Tibial nerve (tissue), 4 donors: ENCODE results near the gene SLIT3. TPM values are rescaled to one million over a fixed set of nuclear protein-coding genes. Genes with fewer than 3 reads are reported as not detected.

Source experiments
- DNase-seq, 2 donors: peaks; one replicate each; pipeline ENCODE4 v3.0.0-alpha.2; 2019; ENCODE audit warnings: low spot score in 2 of 2
- H3K27ac ChIP-seq, 4 donors: fragments of 200-600 bp; sonication (generic) in 3 of 4; one replicate each; pipeline ENCODE4 v1.5.1; 2017 to 2019; ENCODE audit warnings: mild to moderate bottlenecking in 1 of 4
- H3K27me3 ChIP-seq, 2 donors: fragments of 200-600 bp; sonication (generic) in 1 of 2; one replicate each; pipeline versions ENCODE4 v1.5.1 to v1.6.0; 2017 to 2019
- H3K36me3 ChIP-seq, 3 donors: fragments of 200-600 bp; sonication (generic); one replicate each; pipeline ENCODE4 v1.5.1; 2018 to 2019
- H3K4me1 ChIP-seq, 4 donors: fragments of 200-600 bp; sonication (generic) in 3 of 4; one replicate each; pipeline ENCODE4 v1.5.1; 2017 to 2019
- H3K4me3 ChIP-seq, 4 donors: fragments of 200-600 bp; sonication (generic) in 3 of 4; one replicate each; pipeline ENCODE4 v1.5.1; 2017 to 2019; ENCODE audit warnings: mild to moderate bottlenecking in 1 of 4, moderate library complexity in 1 of 4
- H3K9me3 ChIP-seq, 4 donors: fragments of 200-600 bp; sonication (generic) in 3 of 4; one replicate each; pipeline ENCODE4 v1.5.1; 2017 to 2019
- EP300 ChIP-seq, 2 donors: sonication (generic); formaldehyde crosslinking; IDR thresholded peaks; one replicate each; pipeline ENCODE4 v1.6.1; 2017; ENCODE audit warnings: antibody characterized with exemption in 2 of 2, mild to moderate bottlenecking in 1 of 2
- POLR2A ChIP-seq, 2 donors: fragments of 450-650 bp; IDR thresholded peaks; one replicate each; pipeline ENCODE4 v1.6.1; 2017; ENCODE audit warnings: antibody characterized with exemption in 2 of 2, mild to moderate bottlenecking in 2 of 2, moderate library complexity in 2 of 2
- WGBS, 2 donors: methylation state at CpG; one replicate each; pipeline ENCODE4 v1.1.5; 2018; 5-methylcytosine and 5-hydroxymethylcytosine counted together
- total RNA-seq, 4 donors: library from RNA; depleted of rRNA; stranded (reverse); fragments of >200 nt; gene quantifications; one replicate each; pipeline ENCODE4 v1.1.0, GENCODE V29; 2016
- TF ChIP-seq, protein P1 (sequence below), 5 experiments: fragments of 200-600 bp in 3 of 5; fragments of 450-650 bp in 2 of 5; sonication (generic) in 3 of 5; IDR thresholded peaks; one replicate each; pipeline ENCODE4 v1.5.1; 2016 to 2019; ENCODE audit warnings: antibody characterized with exemption in 5 of 5, mild to moderate bottlenecking in 3 of 5, moderate library complexity in 2 of 5

The SLIT3 gene
- total RNA-seq, 4 donors from 2014 or later, result 16.6 to 39.0 (median 20.2) TPM

DNA sequence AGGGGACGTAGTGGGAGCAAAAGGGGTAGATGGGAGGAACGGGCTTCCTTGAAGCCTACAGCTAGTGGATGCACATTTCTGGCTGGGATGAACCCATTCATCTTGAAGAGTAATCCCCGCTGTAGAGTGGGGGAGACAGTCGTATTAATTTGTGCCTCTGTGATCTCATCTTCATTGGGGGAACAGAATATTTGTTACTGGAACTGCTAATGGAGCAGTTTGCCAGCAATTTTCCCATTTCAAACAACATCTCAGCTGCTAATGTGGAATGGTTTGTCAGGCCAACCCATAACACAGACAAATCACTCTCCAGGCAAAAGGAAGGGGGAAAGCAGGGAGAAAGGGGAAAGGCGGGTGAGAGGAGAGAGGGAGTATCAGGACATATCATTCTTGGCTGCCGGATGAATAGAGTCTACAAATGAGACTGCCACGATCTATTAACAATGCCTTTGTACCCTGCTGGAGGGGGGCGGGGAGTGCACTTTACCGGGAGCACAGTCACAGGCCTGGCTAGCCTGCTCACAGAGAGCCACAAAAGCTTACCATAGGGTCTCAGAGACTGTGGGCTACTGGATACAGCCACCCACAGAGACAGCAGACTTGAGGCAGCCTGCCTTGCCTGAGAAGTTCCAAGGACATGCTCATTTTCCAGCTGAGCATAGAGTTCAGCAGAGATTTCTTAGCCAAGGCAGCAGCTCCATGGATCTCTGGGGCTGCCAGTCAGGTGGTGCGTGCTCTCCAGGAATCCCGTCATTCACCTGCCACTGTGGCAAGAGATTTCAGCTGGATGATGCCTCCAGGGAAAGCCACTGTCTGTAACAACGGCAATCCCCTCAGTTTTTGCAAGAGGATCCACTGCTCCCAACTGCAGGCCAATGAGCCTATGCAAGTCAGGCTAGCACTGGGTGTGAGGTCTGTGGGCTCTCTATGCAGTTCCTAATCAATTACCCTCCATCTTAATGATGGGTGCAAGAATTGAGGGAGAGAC lies 504.1 kb downstream of the SLIT3 start:
- DNase-seq, result no peak
- H3K4me3 ChIP-seq, result no peak overlapping the region
- H3K9me3 ChIP-seq, result no peaks in the 10 kb centered on the region
- H3K36me3 ChIP-seq, result no peaks in the 10 kb centered on the region
- H3K27ac ChIP-seq, result no peak overlapping the region
- H3K4me1 ChIP-seq, result no peaks in the 10 kb centered on the region
- H3K27me3 ChIP-seq, result no peaks in the 10 kb centered on the region
- WGBS, 2 donors, result 56 to 60% methylated on average over 12 of the region's 12 CpGs
- TF ChIP-seq, protein P1, sequence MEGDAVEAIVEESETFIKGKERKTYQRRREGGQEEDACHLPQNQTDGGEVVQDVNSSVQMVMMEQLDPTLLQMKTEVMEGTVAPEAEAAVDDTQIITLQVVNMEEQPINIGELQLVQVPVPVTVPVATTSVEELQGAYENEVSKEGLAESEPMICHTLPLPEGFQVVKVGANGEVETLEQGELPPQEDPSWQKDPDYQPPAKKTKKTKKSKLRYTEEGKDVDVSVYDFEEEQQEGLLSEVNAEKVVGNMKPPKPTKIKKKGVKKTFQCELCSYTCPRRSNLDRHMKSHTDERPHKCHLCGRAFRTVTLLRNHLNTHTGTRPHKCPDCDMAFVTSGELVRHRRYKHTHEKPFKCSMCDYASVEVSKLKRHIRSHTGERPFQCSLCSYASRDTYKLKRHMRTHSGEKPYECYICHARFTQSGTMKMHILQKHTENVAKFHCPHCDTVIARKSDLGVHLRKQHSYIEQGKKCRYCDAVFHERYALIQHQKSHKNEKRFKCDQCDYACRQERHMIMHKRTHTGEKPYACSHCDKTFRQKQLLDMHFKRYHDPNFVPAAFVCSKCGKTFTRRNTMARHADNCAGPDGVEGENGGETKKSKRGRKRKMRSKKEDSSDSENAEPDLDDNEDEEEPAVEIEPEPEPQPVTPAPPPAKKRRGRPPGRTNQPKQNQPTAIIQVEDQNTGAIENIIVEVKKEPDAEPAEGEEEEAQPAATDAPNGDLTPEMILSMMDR (IDR thresholded peaks at IDR 0.05), result no peak
- no peak for TF ChIP-seq EP300 (IDR thresholded peaks at IDR 0.05)
- no peak for TF ChIP-seq POLR2A (IDR thresholded peaks at IDR 0.05)

DNA sequence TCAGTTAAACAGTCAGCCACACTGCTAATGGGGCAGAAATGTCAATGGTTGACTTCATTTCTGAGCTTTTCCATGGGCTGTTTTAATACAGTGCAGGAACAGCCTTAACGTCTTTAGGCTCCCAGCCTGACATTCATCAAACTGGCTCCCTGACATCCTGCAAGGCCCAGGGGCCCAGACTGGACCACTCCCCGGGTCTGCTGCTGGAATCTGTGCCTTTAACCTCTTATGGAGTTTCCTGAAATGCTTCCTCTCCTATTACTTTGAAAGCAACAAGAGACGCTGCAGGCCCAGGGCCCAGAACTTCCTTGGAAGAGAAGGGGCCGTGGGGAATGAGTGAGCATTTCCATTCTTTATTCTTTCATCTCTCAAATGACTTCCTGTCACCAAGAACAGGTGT lies 504.9 kb downstream of the SLIT3 start:
- Histone ChIP-seq H3K27me3 (no peaks in the 10 kb centered on the region), H3K4me3 (no peak overlapping the region), H3K9me3 (no peaks in the 10 kb centered on the region), H3K36me3 (no peaks in the 10 kb centered on the region), H3K4me1 (no peaks in the 10 kb centered on the region), H3K27ac (no peak overlapping the region)
- 63 to 65% methylated on average over 4 of the region's 4 CpGs for WGBS, 2 donors
- DNase-seq, result no peak
- TF ChIP-seq EP300 (IDR thresholded peaks at IDR 0.05), result no peak
- no peak for TF ChIP-seq POLR2A (IDR thresholded peaks at IDR 0.05)
- TF ChIP-seq, protein P1 (IDR thresholded peaks at IDR 0.05), result no peak

DNA sequence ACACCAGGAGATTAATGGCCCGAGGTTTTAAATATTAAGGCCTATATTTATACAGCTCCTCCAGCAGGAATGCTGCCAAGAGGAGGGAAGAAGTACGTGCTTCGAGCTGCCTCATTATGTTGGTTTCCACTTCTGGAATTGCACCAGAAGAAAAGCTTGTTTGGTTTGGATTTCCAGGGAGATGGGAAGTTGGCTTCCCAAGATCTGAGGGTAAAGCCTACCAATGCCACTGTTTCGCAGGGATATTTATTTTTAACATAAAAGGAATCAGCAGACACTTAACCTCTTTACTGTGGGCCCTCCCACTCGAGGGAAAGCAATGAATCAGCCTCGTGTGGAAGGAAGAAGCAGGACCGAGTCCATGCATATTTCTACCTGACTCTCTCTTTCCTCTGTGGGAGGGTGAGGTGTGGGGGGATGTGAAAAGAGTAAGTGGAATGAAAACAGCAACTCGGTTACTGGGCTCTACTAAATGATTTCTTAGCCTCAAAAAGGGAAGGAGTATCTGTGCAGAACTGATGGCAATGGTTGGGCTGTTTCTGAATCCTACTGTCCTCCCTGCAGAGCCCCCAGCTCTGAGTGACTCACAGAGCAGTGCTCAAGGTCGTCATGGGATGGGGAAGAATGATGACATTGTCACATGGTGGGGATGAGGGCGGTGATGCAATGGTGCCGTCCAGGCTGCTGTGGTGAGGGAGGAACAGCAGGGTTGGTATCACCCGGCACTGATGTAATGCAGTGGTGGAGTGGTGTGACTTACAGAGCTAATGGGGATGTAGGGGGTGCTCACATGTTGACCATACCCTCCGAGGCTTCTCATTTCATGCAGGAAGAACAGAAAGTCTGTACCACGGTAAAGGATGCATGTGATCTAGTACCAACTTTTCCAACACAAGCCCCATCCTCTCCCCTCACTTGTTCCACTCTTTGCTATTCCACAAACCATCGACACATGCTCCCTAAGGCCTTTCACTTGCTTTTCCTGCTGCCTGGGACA lies 506.8 kb downstream of the SLIT3 start:
- DNase-seq, result no peak
- H3K27me3 ChIP-seq, result no peaks in the 10 kb centered on the region
- no peak for TF ChIP-seq POLR2A (IDR thresholded peaks at IDR 0.05)
- TF ChIP-seq EP300 (IDR thresholded peaks at IDR 0.05), result peak in 1 of 2 donors; percentile 15
- no peaks in the 10 kb centered on the region for H3K36me3 ChIP-seq
- peak overlapping the region in 1 of 4 donors; percentile 80 for H3K27ac ChIP-seq
- WGBS, 2 donors, result 44 to 46% methylated on average over 15 of the region's 15 CpGs
- no peaks in the 10 kb centered on the region for H3K9me3 ChIP-seq
- no peaks in the 10 kb centered on the region for H3K4me1 ChIP-seq
- H3K4me3 ChIP-seq, result no peak overlapping the region

DNA sequence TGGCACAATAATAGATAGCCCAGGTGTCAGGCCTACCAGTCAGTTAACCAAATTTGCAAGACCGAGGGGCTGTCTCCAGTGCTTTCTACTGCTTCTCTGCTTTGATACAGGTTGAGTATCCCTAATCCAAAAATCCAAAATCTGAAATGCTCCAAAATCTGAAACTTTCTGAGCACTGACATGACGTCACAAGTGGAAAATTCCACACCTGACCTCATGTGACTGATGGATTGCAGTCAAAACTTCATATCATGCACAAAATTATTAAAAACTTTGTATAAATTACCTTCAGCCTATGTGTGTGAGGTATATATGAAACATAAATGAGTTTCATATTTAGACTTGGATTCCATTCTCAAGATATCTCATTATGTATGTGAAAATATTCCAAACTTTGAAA lies 508.3 kb downstream of the SLIT3 start:
- Histone ChIP-seq H3K36me3 (no peaks in the 10 kb centered on the region), H3K9me3 (no peaks in the 10 kb centered on the region), H3K27me3 (no peaks in the 10 kb centered on the region), H3K4me3 (no peak overlapping the region), H3K4me1 (no peaks in the 10 kb centered on the region), H3K27ac (no peak overlapping the region)
- WGBS, 2 donors, result 85 to 91% methylated on average over 2 of the region's 2 CpGs
- TF ChIP-seq EP300 (IDR thresholded peaks at IDR 0.05) (no peak), POLR2A (IDR thresholded peaks at IDR 0.05) (no peak)
- TF ChIP-seq, protein P1 (IDR thresholded peaks at IDR 0.05), result no peak
- no peak for DNase-seq

DNA sequence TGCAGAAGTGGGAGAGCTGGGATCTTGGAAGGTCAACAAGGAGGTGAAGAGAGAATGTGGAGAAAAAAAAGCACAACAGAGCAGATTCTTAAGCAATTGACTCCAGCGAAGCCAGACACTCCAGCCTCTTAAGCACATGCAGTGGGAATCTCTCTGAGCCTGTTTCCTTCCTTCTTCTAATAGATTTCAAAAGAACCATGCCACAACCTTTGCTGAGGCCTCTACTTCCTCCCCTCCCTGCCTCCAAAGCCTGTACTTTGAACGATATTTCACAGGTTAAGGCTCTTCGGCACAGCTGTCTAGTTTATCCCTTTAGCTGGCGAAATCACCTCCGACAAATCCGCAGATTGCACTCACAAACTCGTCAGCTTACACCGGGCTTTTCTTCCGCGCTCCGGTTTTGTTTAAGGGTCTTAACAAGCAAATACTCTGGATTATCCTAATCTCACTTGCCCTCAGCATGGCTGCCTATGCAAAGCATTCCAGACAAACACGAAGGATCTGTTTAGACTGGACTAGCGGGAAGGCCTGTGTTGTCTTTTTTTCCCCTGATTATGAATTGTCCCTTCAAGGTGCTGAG lies 510.2 kb downstream of the SLIT3 start:
- Histone ChIP-seq H3K27ac (no peak overlapping the region), H3K4me3 (no peak overlapping the region), H3K4me1 (no peaks in the 10 kb centered on the region), H3K27me3 (no peaks in the 10 kb centered on the region), H3K9me3 (no peaks in the 10 kb centered on the region), H3K36me3 (no peaks in the 10 kb centered on the region)
- 84 to 85% methylated on average over 13 of the region's 13 CpGs for WGBS, 2 donors
- no peak for DNase-seq
- no peak for TF ChIP-seq POLR2A (IDR thresholded peaks at IDR 0.05)
- TF ChIP-seq EP300 (IDR thresholded peaks at IDR 0.05), result no peak
- TF ChIP-seq, protein P1 (IDR thresholded peaks at IDR 0.05), result no peak
